MM.1S (cell line): ENCODE measurements around the gene TMEM106C.

ENCODE experiments used
- DNase-seq: peaks from one replicate; pipeline ENCODE4 v3.0.0-alpha.2; 2015
- H2AFZ ChIP-seq: fragments of 300-600 bp; sonication (generic); 2 replicates; pipeline ENCODE4 v1.6.0; 2016; ENCODE audit warnings: antibody characterized with exemption, low read length
- H3F3A ChIP-seq: fragments of 300-600 bp; sonication (generic); 2 replicates; pipeline ENCODE4 v1.6.1; 2016; ENCODE audit warnings: mild to moderate bottlenecking, antibody characterized with exemption, low read length, moderate library complexity, mixed read lengths; ENCODE audit not compliant: insufficient read depth
- H3K27ac ChIP-seq: fragments of 300-600 bp; sonication (generic); 2 replicates; pipeline ENCODE4 v1.5.1; 2016; ENCODE audit warnings: mild to moderate bottlenecking, low read length
- H3K27me3 ChIP-seq: fragments of 300-600 bp; sonication (generic); replicated peaks from 2 replicates; pipeline ENCODE4 v1.6.0; 2016; ENCODE audit warnings: low read length; ENCODE audit not compliant: insufficient read depth
- H3K36me3 ChIP-seq: fragments of 300-600 bp; sonication (generic); replicated peaks from 2 replicates; pipeline ENCODE4 v1.6.1; 2016; ENCODE audit warnings: mild to moderate bottlenecking, low read length, mixed read lengths; ENCODE audit not compliant: insufficient read depth
- H3K4me1 ChIP-seq: fragments of 300-600 bp; sonication (generic); 2 replicates; pipeline ENCODE4 v1.6.1; 2016; ENCODE audit warnings: low read length, mixed read lengths
- H3K4me2 ChIP-seq: fragments of 300-600 bp; sonication (generic); 2 replicates; pipeline ENCODE4 v1.6.0; 2016; ENCODE audit warnings: low read depth, low read length
- H3K4me3 ChIP-seq: fragments of 300-600 bp; sonication (generic); 2 replicates; pipeline ENCODE4 v1.5.1; 2016; ENCODE audit warnings: low read length, mixed read lengths
- H3K79me2 ChIP-seq: fragments of 300-600 bp; sonication (generic); 2 replicates; pipeline ENCODE4 v1.6.1; 2016; ENCODE audit warnings: mixed run types, low read length, mixed read lengths
- H3K9ac ChIP-seq: fragments of 300-600 bp; sonication (generic); 2 replicates; pipeline ENCODE4 v1.6.1; 2016; ENCODE audit warnings: low read length, mixed read lengths
- H3K9me2 ChIP-seq: fragments of 300-600 bp; sonication (generic); replicated peaks from 2 replicates; pipeline ENCODE4 v1.6.1; 2016; ENCODE audit warnings: mild to moderate bottlenecking, low read length, mixed read lengths; ENCODE audit not compliant: insufficient read depth
- H3K9me3 ChIP-seq: fragments of 300-600 bp; sonication (generic); replicated peaks from 2 replicates; pipeline ENCODE4 v1.6.1; 2016; ENCODE audit warnings: mild to moderate bottlenecking, low read length, mixed read lengths; ENCODE audit not compliant: insufficient read depth
- H4K20me1 ChIP-seq: fragments of 300-600 bp; sonication (generic); 2 replicates; pipeline ENCODE4 v1.6.1; 2016; ENCODE audit warnings: mild to moderate bottlenecking, low read length, moderate library complexity, mixed read lengths; ENCODE audit not compliant: insufficient read depth
- CTCF ChIP-seq: fragments of 300-600 bp; sonication (generic); IDR thresholded peaks from 2 replicates; pipeline ENCODE4 v1.5.1; 2016; ENCODE audit warnings: antibody characterized with exemption, low read length, mixed read lengths
- EZH2 ChIP-seq: fragments of 300-600 bp; sonication (generic); optimal IDR thresholded peaks from 2 replicates; pipeline ENCODE3; 2017; ENCODE audit warnings: low read depth, mild to moderate bottlenecking, antibody characterized with exemption, low read length, mixed read lengths
- EZH2phosphoT487 ChIP-seq: fragments of 300-600 bp; sonication (generic); IDR thresholded peaks from 2 replicates; pipeline ENCODE4 v1.6.1; 2018; ENCODE audit warnings: antibody characterized with exemption, low read length

TMEM106C gene

DNA sequence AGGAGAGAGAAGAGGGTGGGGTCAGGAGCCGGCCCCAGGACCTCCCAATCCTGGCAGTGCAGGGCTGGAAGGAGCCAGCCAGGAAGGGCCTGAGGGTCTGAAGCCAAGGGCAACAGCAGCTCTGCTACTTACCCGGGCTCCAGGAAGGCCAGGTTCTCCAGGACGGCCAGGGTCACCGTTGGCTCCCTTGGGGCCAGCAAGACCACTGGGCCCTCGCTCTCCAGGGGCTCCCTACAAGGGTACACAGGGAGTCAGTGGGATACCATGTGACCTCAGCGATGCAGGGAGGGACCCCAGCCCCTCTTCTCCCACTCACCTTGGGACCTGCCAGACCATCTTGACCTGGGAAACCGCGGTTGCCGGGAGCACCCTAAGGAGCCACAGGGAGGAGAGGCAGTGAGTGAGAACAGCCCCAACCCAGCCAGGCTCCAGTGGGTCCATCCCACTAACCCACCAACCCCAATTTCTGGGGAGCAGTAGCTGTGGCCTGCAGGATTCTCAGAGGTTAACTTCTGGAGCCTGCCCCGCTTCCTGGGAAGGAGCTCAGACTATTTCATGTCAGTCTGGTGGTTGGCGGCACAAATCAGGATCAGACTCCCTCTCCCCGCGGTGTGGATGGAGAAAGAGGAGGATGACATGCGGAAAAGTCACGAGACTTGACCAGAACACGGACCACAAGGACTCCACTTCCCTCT, 22.3 kb downstream of the TMEM106C start:
- Histone ChIP-seq H3K4me3 (no peak overlapping the region), H2AFZ (no peak overlapping the region), H3K36me3 (no peaks in the 10 kb centered on the region), H3K4me1 (peaks cover 17% of the 10 kb centered on the region), H4K20me1 (no peaks in the 10 kb centered on the region), H3K9me2 (no peaks in the 10 kb centered on the region), H3K9ac (no peak overlapping the region), H3K4me2 (no peak overlapping the region), H3F3A (no peaks in the 10 kb centered on the region), H3K79me2 (no peaks in the 10 kb centered on the region), H3K9me3 (no peaks in the 10 kb centered on the region), H3K27ac (no peak overlapping the region), H3K27me3 (no peaks in the 10 kb centered on the region)
- DNase-seq = no peak
- TF ChIP-seq EZH2phosphoT487 (no peak), CTCF (no peak), EZH2 (no peak)

- TF ChIP-seq EZH2phosphoT487 (no peak), EZH2 (no peak), CTCF (no peak)
- no peak overlapping the region for H3K27ac ChIP-seq
- no peaks in the 10 kb centered on the region for H3F3A ChIP-seq
- no peak overlapping the region for H3K4me2 ChIP-seq
- H3K9me3 ChIP-seq = no peaks in the 10 kb centered on the region
- H2AFZ ChIP-seq = no peak overlapping the region
- H3K36me3 ChIP-seq = no peaks in the 10 kb centered on the region
- H3K4me1 ChIP-seq = peaks cover 17% of the 10 kb centered on the region
- DNase-seq = no peak
- no peak overlapping the region for H3K4me3 ChIP-seq
- no peak overlapping the region for H3K9ac ChIP-seq
- H3K9me2 ChIP-seq = no peaks in the 10 kb centered on the region
- H4K20me1 ChIP-seq = no peaks in the 10 kb centered on the region
- H3K27me3 ChIP-seq = no peaks in the 10 kb centered on the region
- H3K79me2 ChIP-seq = no peaks in the 10 kb centered on the region
Observed at GRCh38 chr12:47986291-47986660, 22.9 kb downstream of the TMEM106C start.

DNA sequence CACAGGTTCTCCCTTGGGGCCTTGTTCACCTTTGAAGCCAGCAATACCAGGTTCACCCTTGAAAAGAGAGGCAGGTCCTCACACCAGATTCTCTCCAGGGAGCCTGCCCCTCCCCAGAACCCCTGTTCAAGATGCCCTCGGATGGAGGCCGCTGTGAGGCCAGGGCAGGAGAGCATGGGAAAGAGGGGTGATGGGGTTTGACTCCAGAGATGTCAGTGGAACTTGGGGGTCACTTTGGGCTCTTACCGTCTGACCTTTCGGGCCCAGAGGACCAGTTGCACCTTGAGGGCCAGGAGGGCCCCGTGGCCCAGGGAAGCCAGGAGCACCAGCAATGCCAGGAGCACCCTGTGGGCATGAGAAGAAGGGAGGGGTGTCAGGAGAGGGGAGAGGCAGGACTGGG, 23.4 kb downstream of the TMEM106C start:
- H3K4me3 ChIP-seq = no peak overlapping the region
- H3K4me2 ChIP-seq = no peak overlapping the region
- H3K9me3 ChIP-seq = no peaks in the 10 kb centered on the region
- DNase-seq = no peak
- H3K27ac ChIP-seq = no peak overlapping the region
- H3K4me1 ChIP-seq = peaks cover 12% of the 10 kb centered on the region
- no peaks in the 10 kb centered on the region for H3K36me3 ChIP-seq
- no peaks in the 10 kb centered on the region for H3K9me2 ChIP-seq
- no peaks in the 10 kb centered on the region for H3K27me3 ChIP-seq
- no peaks in the 10 kb centered on the region for H3K79me2 ChIP-seq
- H4K20me1 ChIP-seq = no peaks in the 10 kb centered on the region
- no peaks in the 10 kb centered on the region for H3F3A ChIP-seq
- H2AFZ ChIP-seq = no peak overlapping the region
- no peak for TF ChIP-seq EZH2
- TF ChIP-seq EZH2phosphoT487 = no peak
- TF ChIP-seq CTCF = no peak
- no peak overlapping the region for H3K9ac ChIP-seq
